HepG2 (cell line): ENCODE results near the gene KIAA0930. TPM values are rescaled to one million over a fixed set of nuclear protein-coding genes. Genes with fewer than 3 reads are reported as not detected.

Experiments used
- ARNT ChIP-seq: fragments of 450-650 bp; IDR thresholded peaks from 2 replicates; pipeline ENCODE4 v1.6.1; 2017
- CBX5 ChIP-seq: sonication (generic); formaldehyde crosslinking; IDR thresholded peaks from 2 replicates; pipeline ENCODE4 v1.4.0; 2020; ENCODE audit warnings: missing genetic modification reagents, borderline replicate concordance
- HCFC1 ChIP-seq: fragments of 150-350 bp; IDR thresholded peaks from 2 replicates; pipeline ENCODE4 v1.6.1; 2014; ENCODE audit warnings: low read depth, low read length
- HNF4A ChIP-seq: sonication (generic); formaldehyde crosslinking; IDR thresholded peaks from 2 replicates; pipeline ENCODE4 v1.4.0; 2020; ENCODE audit warnings: missing genetic modification reagents
- JUNB ChIP-seq: sonication (generic); formaldehyde crosslinking; IDR thresholded peaks from 2 replicates; pipeline ENCODE4 v1.8.0; 2022; ENCODE audit warnings: missing genetic modification reagents, mild to moderate bottlenecking, borderline replicate concordance
- KDM3A ChIP-seq: IDR thresholded peaks from 2 replicates; pipeline ENCODE4 v1.6.1; 2018; ENCODE audit warnings: low read depth, missing compliant biosample characterization
- KLF11 ChIP-seq: IDR thresholded peaks from 2 replicates; pipeline ENCODE4 v1.6.1; 2016; ENCODE audit warnings: missing compliant biosample characterization
- NFATC3 ChIP-seq: sonication (generic); formaldehyde crosslinking; IDR thresholded peaks from 2 replicates; pipeline ENCODE4 v1.5.1; 2020; ENCODE audit warnings: mild to moderate bottlenecking, missing genetic modification reagents
- NFE2 ChIP-seq: sonication (generic); formaldehyde crosslinking; IDR thresholded peaks from 2 replicates; pipeline ENCODE4 v1.4.0; 2020; ENCODE audit warnings: missing genetic modification reagents
- NFRKB ChIP-seq: fragments of 450-650 bp; IDR thresholded peaks from 2 replicates; pipeline ENCODE4 v1.6.1; 2017
- POLR2AphosphoS5 ChIP-seq: IDR thresholded peaks from 2 replicates; pipeline ENCODE4 v1.6.1; 2012; ENCODE audit warnings: low read depth, low read length
- SNAI1 ChIP-seq: sonication (generic); formaldehyde crosslinking; IDR thresholded peaks from 2 replicates; pipeline ENCODE4 v1.5.0; 2020; ENCODE audit warnings: mild to moderate bottlenecking, missing genetic modification reagents, borderline replicate concordance
- ZFY ChIP-seq: sonication (generic); formaldehyde crosslinking; IDR thresholded peaks from 2 replicates; pipeline ENCODE4 v1.4.0; 2020; ENCODE audit warnings: missing genetic modification reagents
- ZNF761 ChIP-seq: sonication (generic); formaldehyde crosslinking; conservative IDR thresholded peaks from 2 replicates; pipeline ENCODE4 v1.4.0; 2020; ENCODE audit warnings: mild to moderate bottlenecking, missing genetic modification reagents
- ZNF83 ChIP-seq: sonication (generic); formaldehyde crosslinking; IDR thresholded peaks from 2 replicates; pipeline ENCODE4 v1.4.0; 2020; ENCODE audit warnings: missing genetic modification reagents, mild to moderate bottlenecking, borderline replicate concordance
- polyA plus RNA-seq, 8 experiments: library from polyadenylated mRNA; depleted of rRNA in 3 of 8; stranded (reverse) in 7 of 8; unstranded in 1 of 8; fragments of >200 nt; fragmentation: Illumina TruSeq in 4 of 8; extraction: Trizol in 4 of 8; gene quantifications; 2 replicates each; pipeline versions ENCODE4 v1.2.1 to v1.2.3, GENCODE V29; 2011 to 2016; ENCODE audit warnings: low read depth in 4 of 8, missing spikeins in 1 of 8, mixed read lengths in 1 of 8; ENCODE audit not compliant: insufficient read depth in 1 of 8
- total RNA-seq, 5 experiments: library from RNA; depleted of rRNA; stranded (reverse); fragments of >200 nt; fragmentation: Illumina TruSeq; extraction: Trizol; gene quantifications; 2 replicates each; pipeline ENCODE4 v1.2.3, GENCODE V29; 2016; ENCODE audit warnings: low read depth in 1 of 5
- TF ChIP-seq, protein P1 (sequence below): sonication (generic); formaldehyde crosslinking; IDR thresholded peaks from 2 replicates; pipeline ENCODE4 v1.5.0; 2020; ENCODE audit warnings: missing genetic modification reagents
- TF ChIP-seq, protein P2 (sequence below): sonication (generic); formaldehyde crosslinking; conservative IDR thresholded peaks from 2 replicates; pipeline ENCODE4 v1.4.0; 2020; ENCODE audit warnings: missing genetic modification reagents
- TF ChIP-seq, protein P3 (sequence below): sonication (generic); formaldehyde crosslinking; IDR thresholded peaks from 2 replicates; pipeline ENCODE4 v1.4.0; 2020; ENCODE audit warnings: missing genetic modification reagents
- TF ChIP-seq, protein P4 (sequence below): sonication (generic); formaldehyde crosslinking; IDR thresholded peaks from 2 replicates; pipeline ENCODE4 v1.9.0; 2021; ENCODE audit warnings: mild to moderate bottlenecking, missing genetic modification reagents
- TF ChIP-seq, protein P5 (sequence below): IDR thresholded peaks from 2 replicates; pipeline ENCODE4 v1.6.1; 2016; ENCODE audit warnings: missing compliant biosample characterization, missing genetic modification reagents, borderline replicate concordance

KIAA0930 gene
- total and polyA plus RNA-seq, 2 of the 13 experiments (the other 11 are each of a cell fraction or from before 2014, with no cell fraction given): 27.0 to 38.2 TPM

DNA sequence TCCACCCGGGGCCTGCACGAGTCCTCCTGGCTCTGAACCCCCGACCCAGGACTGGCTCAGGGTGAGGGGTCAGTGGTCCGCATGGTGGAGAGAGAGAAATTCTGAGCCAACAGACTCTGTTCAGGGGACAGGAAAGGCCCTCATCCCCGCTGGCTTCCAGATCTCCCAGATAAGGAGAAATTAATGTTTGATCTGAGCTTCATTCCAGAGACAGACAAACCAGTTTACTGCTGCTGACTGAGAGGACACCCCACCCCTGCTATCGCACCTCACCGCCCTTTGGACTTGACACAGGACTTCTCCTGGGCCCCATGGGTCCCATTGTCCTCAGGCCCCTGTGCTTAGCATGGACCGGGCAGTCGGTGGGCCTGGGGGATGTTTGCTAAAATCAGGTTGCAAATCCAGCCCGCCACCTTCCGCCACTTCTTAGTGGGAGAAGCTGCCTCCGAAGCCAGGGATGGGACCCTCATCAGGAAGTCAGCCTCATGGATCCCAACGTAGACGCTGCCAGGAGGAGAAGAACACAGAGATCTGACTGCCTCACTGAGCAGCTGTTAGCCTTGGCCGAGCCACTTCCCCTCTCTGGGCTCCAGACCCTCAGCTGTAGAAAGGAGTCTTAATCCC is 32.9 kb upstream of the KIAA0930 start (continued):
- TF ChIP-seq, protein P1, sequence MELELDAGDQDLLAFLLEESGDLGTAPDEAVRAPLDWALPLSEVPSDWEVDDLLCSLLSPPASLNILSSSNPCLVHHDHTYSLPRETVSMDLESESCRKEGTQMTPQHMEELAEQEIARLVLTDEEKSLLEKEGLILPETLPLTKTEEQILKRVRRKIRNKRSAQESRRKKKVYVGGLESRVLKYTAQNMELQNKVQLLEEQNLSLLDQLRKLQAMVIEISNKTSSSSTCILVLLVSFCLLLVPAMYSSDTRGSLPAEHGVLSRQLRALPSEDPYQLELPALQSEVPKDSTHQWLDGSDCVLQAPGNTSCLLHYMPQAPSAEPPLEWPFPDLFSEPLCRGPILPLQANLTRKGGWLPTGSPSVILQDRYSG (CRISPR knock-in tag): no peak
- TF ChIP-seq KDM3A (CRISPR knock-in tag) (no peak), ZNF761 (CRISPR knock-in tag) (0 out of 2 replicates have a peak, but pooled peaks have one; percentile 50), NFE2 (CRISPR knock-in tag) (no peak), NFRKB (no peak), NFATC3 (CRISPR knock-in tag) (no peak), POLR2AphosphoS5 (peak; percentile 33), ARNT (no peak), SNAI1 (CRISPR knock-in tag) (no peak), ZNF83 (CRISPR knock-in tag) (peak; percentile 58; the same call in 1 of the 2 replicates), HCFC1 (no peak), CBX5 (CRISPR knock-in tag) (peak; percentile 86; the same call in 1 of the 2 replicates), HNF4A (CRISPR knock-in tag) (peak; percentile 100), ZFY (CRISPR knock-in tag) (peak; percentile 74; the same call in 1 of the 2 replicates), KLF11 (CRISPR knock-in tag) (no peak), JUNB (CRISPR knock-in tag) (no peak)
- TF ChIP-seq, protein P2, sequence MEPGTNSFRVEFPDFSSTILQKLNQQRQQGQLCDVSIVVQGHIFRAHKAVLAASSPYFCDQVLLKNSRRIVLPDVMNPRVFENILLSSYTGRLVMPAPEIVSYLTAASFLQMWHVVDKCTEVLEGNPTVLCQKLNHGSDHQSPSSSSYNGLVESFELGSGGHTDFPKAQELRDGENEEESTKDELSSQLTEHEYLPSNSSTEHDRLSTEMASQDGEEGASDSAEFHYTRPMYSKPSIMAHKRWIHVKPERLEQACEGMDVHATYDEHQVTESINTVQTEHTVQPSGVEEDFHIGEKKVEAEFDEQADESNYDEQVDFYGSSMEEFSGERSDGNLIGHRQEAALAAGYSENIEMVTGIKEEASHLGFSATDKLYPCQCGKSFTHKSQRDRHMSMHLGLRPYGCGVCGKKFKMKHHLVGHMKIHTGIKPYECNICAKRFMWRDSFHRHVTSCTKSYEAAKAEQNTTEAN (CRISPR knock-in tag): no peak
- TF ChIP-seq, protein P3, sequence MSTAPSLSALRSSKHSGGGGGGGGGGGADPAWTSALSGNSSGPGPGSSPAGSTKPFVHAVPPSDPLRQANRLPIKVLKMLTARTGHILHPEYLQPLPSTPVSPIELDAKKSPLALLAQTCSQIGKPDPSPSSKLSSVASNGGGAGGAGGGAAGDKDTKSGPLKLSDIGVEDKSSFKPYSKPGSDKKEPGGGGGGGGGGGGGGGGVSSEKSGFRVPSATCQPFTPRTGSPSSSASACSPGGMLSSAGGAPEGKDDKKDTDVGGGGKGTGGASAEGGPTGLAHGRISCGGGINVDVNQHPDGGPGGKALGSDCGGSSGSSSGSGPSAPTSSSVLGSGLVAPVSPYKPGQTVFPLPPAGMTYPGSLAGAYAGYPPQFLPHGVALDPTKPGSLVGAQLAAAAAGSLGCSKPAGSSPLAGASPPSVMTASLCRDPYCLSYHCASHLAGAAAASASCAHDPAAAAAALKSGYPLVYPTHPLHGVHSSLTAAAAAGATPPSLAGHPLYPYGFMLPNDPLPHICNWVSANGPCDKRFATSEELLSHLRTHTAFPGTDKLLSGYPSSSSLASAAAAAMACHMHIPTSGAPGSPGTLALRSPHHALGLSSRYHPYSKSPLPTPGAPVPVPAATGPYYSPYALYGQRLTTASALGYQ (CRISPR knock-in tag): no peak
- TF ChIP-seq, protein P4, sequence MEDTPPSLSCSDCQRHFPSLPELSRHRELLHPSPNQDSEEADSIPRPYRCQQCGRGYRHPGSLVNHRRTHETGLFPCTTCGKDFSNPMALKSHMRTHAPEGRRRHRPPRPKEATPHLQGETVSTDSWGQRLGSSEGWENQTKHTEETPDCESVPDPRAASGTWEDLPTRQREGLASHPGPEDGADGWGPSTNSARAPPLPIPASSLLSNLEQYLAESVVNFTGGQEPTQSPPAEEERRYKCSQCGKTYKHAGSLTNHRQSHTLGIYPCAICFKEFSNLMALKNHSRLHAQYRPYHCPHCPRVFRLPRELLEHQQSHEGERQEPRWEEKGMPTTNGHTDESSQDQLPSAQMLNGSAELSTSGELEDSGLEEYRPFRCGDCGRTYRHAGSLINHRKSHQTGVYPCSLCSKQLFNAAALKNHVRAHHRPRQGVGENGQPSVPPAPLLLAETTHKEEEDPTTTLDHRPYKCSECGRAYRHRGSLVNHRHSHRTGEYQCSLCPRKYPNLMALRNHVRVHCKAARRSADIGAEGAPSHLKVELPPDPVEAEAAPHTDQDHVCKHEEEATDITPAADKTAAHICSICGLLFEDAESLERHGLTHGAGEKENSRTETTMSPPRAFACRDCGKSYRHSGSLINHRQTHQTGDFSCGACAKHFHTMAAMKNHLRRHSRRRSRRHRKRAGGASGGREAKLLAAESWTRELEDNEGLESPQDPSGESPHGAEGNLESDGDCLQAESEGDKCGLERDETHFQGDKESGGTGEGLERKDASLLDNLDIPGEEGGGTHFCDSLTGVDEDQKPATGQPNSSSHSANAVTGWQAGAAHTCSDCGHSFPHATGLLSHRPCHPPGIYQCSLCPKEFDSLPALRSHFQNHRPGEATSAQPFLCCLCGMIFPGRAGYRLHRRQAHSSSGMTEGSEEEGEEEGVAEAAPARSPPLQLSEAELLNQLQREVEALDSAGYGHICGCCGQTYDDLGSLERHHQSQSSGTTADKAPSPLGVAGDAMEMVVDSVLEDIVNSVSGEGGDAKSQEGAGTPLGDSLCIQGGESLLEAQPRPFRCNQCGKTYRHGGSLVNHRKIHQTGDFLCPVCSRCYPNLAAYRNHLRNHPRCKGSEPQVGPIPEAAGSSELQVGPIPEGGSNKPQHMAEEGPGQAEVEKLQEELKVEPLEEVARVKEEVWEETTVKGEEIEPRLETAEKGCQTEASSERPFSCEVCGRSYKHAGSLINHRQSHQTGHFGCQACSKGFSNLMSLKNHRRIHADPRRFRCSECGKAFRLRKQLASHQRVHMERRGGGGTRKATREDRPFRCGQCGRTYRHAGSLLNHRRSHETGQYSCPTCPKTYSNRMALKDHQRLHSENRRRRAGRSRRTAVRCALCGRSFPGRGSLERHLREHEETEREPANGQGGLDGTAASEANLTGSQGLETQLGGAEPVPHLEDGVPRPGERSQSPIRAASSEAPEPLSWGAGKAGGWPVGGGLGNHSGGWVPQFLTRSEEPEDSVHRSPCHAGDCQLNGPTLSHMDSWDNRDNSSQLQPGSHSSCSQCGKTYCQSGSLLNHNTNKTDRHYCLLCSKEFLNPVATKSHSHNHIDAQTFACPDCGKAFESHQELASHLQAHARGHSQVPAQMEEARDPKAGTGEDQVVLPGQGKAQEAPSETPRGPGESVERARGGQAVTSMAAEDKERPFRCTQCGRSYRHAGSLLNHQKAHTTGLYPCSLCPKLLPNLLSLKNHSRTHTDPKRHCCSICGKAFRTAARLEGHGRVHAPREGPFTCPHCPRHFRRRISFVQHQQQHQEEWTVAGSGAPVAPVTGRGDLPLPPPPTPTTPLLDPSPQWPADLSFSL (CRISPR knock-in tag): no peak
- TF ChIP-seq, protein P5, sequence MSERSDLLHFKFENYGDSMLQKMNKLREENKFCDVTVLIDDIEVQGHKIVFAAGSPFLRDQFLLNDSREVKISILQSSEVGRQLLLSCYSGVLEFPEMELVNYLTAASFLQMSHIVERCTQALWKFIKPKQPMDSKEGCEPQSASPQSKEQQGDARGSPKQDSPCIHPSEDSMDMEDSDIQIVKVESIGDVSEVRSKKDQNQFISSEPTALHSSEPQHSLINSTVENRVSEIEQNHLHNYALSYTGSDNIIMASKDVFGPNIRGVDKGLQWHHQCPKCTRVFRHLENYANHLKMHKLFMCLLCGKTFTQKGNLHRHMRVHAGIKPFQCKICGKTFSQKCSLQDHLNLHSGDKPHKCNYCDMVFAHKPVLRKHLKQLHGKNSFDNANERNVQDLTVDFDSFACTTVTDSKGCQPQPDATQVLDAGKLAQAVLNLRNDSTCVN (CRISPR knock-in tag): peak; percentile 98
